K562 (cell line): Measurements from ENCODE around the gene ZNF213.

Experiments used
- CTCF ChIP-seq, 3 experiments: IDR thresholded peaks in 2 of 3; conservative IDR thresholded peaks in 1 of 3; 2 replicates each; pipeline ENCODE4 v1.5.1; 2011 to 2012; ENCODE audit warnings: low read length in 3 of 3, mild to moderate bottlenecking in 3 of 3, control low read depth in 2 of 3, improper control_type of control experiment in 1 of 3, inconsistent platforms in 1 of 3, low read depth in 1 of 3, mixed read lengths in 1 of 3, moderate library complexity in 1 of 3; ENCODE audit not compliant: insufficient read depth in 2 of 3
- ESRRA ChIP-seq: fragments of 450-650 bp; IDR thresholded peaks from 2 replicates; pipeline ENCODE4 v1.6.1; 2014; ENCODE audit warnings: low read depth, mild to moderate bottlenecking, moderate library complexity, borderline replicate concordance
- HNRNPLL ChIP-seq: fragments of 200-400 bp; formaldehyde crosslinking; IDR thresholded peaks from 2 replicates; pipeline ENCODE4 v1.6.1; 2017; ENCODE audit warnings: low read length, low read depth, mild to moderate bottlenecking; ENCODE audit not compliant: poor library complexity, severe bottlenecking
- MAFF ChIP-seq: IDR thresholded peaks from 2 replicates; pipeline ENCODE4 v1.6.1; 2012; ENCODE audit warnings: low read length, improper control_type of control experiment
- MAFK ChIP-seq: IDR thresholded peaks from 2 replicates; pipeline ENCODE4 v1.6.1; 2011; ENCODE audit warnings: low read length, improper control_type of control experiment
- MAX ChIP-seq: sonication (generic); formaldehyde crosslinking; IDR thresholded peaks from 2 replicates; pipeline ENCODE4 v1.9.0; 2022; ENCODE audit warnings: mild to moderate bottlenecking, missing genetic modification reagents
- MYBL2 ChIP-seq, 2 experiments: fragments of 450-650 bp in 1 of 2; sonication (generic) in 1 of 2; formaldehyde crosslinking in 1 of 2; IDR thresholded peaks; 2 replicates each; pipeline versions ENCODE4 v1.6.1 to v1.8.1; 2017 to 2022; ENCODE audit warnings: borderline replicate concordance in 1 of 2, inconsistent platforms in 1 of 2, low read depth in 1 of 2, mild to moderate bottlenecking in 1 of 2, missing genetic modification reagents in 1 of 2, moderate library complexity in 1 of 2
- POLR2A ChIP-seq: fragments of 450-650 bp; conservative IDR thresholded peaks from 2 replicates; pipeline ENCODE4 v1.6.1; 2016
- SMARCA4 ChIP-seq: fragments of 450-650 bp; IDR thresholded peaks from 2 replicates; pipeline ENCODE4 v1.6.1; 2016
- TCFL5 ChIP-seq: fragments of 250-450 bp; sonication (Bioruptor Pico); conservative IDR thresholded peaks from 2 replicates; pipeline ENCODE4 v1.6.1; 2021; ENCODE audit warnings: mild to moderate bottlenecking, moderate library complexity, matching md5 sums
- ZBTB2 ChIP-seq: fragments of 450-650 bp; IDR thresholded peaks from 2 replicates; pipeline ENCODE4 v1.6.1; 2016; ENCODE audit warnings: antibody characterized with exemption
- ZNF174 ChIP-seq: fragments of 250-450 bp; sonication (Bioruptor Pico); IDR thresholded peaks from 2 replicates; pipeline ENCODE4 v1.4.0; 2020; ENCODE audit warnings: mild to moderate bottlenecking

GRCh38 chr16:3145151-3145550 lies 10.3 kb downstream of the ZNF213 start:
- TF ChIP-seq ZNF174 (CRISPR knock-in tag) (no peak), MAX (CRISPR knock-in tag) (no peak), MAFF (no peak), HNRNPLL (no peak), CTCF (IDR thresholded peaks at IDR 0.05 in 2 of 3, conservative IDR thresholded peaks at IDR 0.05 in 1 of 3; ENCODE audit: insufficient read depth in 2 of 3, low read depth in 1 of 3, low read length in 3 of 3) (no peak), POLR2A (no peak), SMARCA4 (no peak), ZBTB2 (no peak), TCFL5 (CRISPR knock-in tag) (no peak), MAFK (no peak), ESRRA (no peak), MYBL2 (IDR thresholded peaks at IDR 0.05; ENCODE audit: low read depth) (no peak), MYBL2 (CRISPR knock-in tag; IDR thresholded peaks at IDR 0.05; ENCODE audit: borderline replicate concordance) (no peak)
